SK-N-SH (cell line): Measurements from ENCODE around the gene MALRD1. TPM values are rescaled to one million over a fixed set of nuclear protein-coding genes. Genes with fewer than 3 reads are reported as not detected.

ENCODE experiments used
- CTCF ChIA-PET: fragments of 300-600, 350-600 bp; formaldehyde crosslinking; extraction: SDS; loops from one replicate; lab custom pipeline; 2021; lab: Yijun Ruan, JAX
- POLR2A ChIA-PET: fragments of 350-600 bp; sonication (Branson Sonifier 250); formaldehyde crosslinking; extraction: SDS; loops from one replicate; lab custom pipeline; 2020; ENCODE audit warnings: antibody characterized with exemption, inconsistent platforms; lab: Yijun Ruan, JAX
- DNase-seq: peaks from one replicate; pipeline ENCODE4 v3.0.0; 2012
- H2AFZ ChIP-seq: fragments of 200-600 bp; sonication (generic); 2 replicates; pipeline ENCODE4 v1.8.1; 2016; ENCODE audit warnings: antibody characterized with exemption, mild to moderate bottlenecking, low read depth
- H3F3A ChIP-seq: fragments of 200-600 bp; sonication (generic); replicated peaks from 2 replicates; pipeline ENCODE3; 2016; ENCODE audit warnings: antibody characterized with exemption, mild to moderate bottlenecking; ENCODE audit not compliant: insufficient read depth
- H3K27ac ChIP-seq, 2 experiments: fragments of 200-500 bp in 1 of 2; fragments of 200-600 bp in 1 of 2; sonication (Bioruptor generic) in 1 of 2; sonication (generic), shearing (Covaris generic) in 1 of 2; 2 replicates each; pipeline versions ENCODE4 v1.5.1 to v1.6.1; 2014 to 2016; ENCODE audit warnings: low read depth in 2 of 2, inconsistent platforms in 1 of 2, low read length in 1 of 2, mild to moderate bottlenecking in 1 of 2, mixed read lengths in 1 of 2
- H3K27me3 ChIP-seq: fragments of 200-600 bp; sonication (generic), shearing (Covaris generic); 2 replicates; pipeline ENCODE4 v1.6.1; 2016; ENCODE audit warnings: mixed run types; ENCODE audit not compliant: insufficient read depth
- H3K36me3 ChIP-seq, 2 experiments: fragments of 200-500 bp in 1 of 2; fragments of 200-600 bp in 1 of 2; sonication (Bioruptor generic) in 1 of 2; sonication (generic) in 1 of 2; replicated peaks in 1 of 2; 2 replicates each; pipeline versions ENCODE3 to v1.5.1; 2014 to 2016; ENCODE audit warnings: low read length in 1 of 2, mild to moderate bottlenecking in 1 of 2; ENCODE audit not compliant: insufficient read depth in 2 of 2, control insufficient read depth in 1 of 2
- H3K4me1 ChIP-seq, 2 experiments: fragments of 200-500 bp in 1 of 2; fragments of 200-600 bp in 1 of 2; sonication (Bioruptor generic) in 1 of 2; sonication (generic), shearing (Covaris generic) in 1 of 2; 2 replicates each; pipeline versions ENCODE4 v1.5.1 to v1.6.1; 2014 to 2016; ENCODE audit warnings: low read depth in 1 of 2, low read length in 1 of 2, mixed run types in 1 of 2; ENCODE audit not compliant: insufficient read depth in 2 of 2, control insufficient read depth in 1 of 2
- H3K4me2 ChIP-seq: fragments of 200-600 bp; sonication (generic), shearing (Covaris generic); 2 replicates; pipeline ENCODE4 v1.6.1; 2017; ENCODE audit warnings: mixed run types
- H3K4me3 ChIP-seq, 2 experiments: fragments of 200-500 bp in 1 of 2; fragments of 200-600 bp in 1 of 2; sonication (Bioruptor generic) in 1 of 2; sonication (generic), shearing (Covaris generic) in 1 of 2; 2 replicates each; pipeline versions ENCODE4 v1.5.1 to v1.8.1; 2014 to 2016; ENCODE audit warnings: low read depth in 2 of 2, inconsistent platforms in 1 of 2, low read length in 1 of 2, mild to moderate bottlenecking in 1 of 2, mixed read lengths in 1 of 2, moderate library complexity in 1 of 2
- H3K79me2 ChIP-seq: fragments of 200-600 bp; sonication (generic); 2 replicates; pipeline ENCODE4 v1.8.1; 2017; ENCODE audit warnings: mild to moderate bottlenecking; ENCODE audit not compliant: insufficient read depth
- H3K9ac ChIP-seq: fragments of 200-600 bp; sonication (generic); 2 replicates; pipeline ENCODE4 v1.6.1; 2017; ENCODE audit warnings: mixed run types
- H3K9me2 ChIP-seq: fragments of 200-600 bp; sonication (generic); 2 replicates; pipeline ENCODE4 v1.6.1; 2017; ENCODE audit warnings: mixed run types
- H3K9me3 ChIP-seq: fragments of 200-600 bp; sonication (generic); 2 replicates; pipeline ENCODE4 v1.6.1; 2017; ENCODE audit warnings: mixed run types, mild to moderate bottlenecking, moderate library complexity
- H4K20me1 ChIP-seq: fragments of 200-600 bp; sonication (generic); 2 replicates; pipeline ENCODE4 v1.6.1; 2017; ENCODE audit warnings: mild to moderate bottlenecking, mixed run types; ENCODE audit not compliant: insufficient read depth
- CHD2 ChIP-seq: fragments of 150-350 bp; IDR thresholded peaks from 2 replicates; pipeline ENCODE4 v1.6.1; 2018; ENCODE audit warnings: low read length; ENCODE audit not compliant: partially characterized antibody
- EP300 ChIP-seq, 2 experiments: IDR thresholded peaks; 2 replicates each; pipeline versions ENCODE4 v1.4.0 to v1.6.1; 2012; ENCODE audit warnings: borderline replicate concordance in 1 of 2, low read depth in 1 of 2, low read length in 1 of 2
- GABPA ChIP-seq: IDR thresholded peaks from 2 replicates; pipeline ENCODE4 v1.4.0; 2012; ENCODE audit warnings: low read depth, mild to moderate bottlenecking
- JUND ChIP-seq: IDR thresholded peaks from 2 replicates; pipeline ENCODE4 v1.4.0; 2012
- MEF2A ChIP-seq: IDR thresholded peaks from 2 replicates; pipeline ENCODE4 v1.4.0; 2012; ENCODE audit warnings: low read depth, borderline replicate concordance
- NFIC ChIP-seq: IDR thresholded peaks from 2 replicates; pipeline ENCODE4 v1.4.0; 2012; ENCODE audit warnings: borderline replicate concordance
- POLR2AphosphoS5 ChIP-seq: IDR thresholded peaks from 2 replicates; pipeline ENCODE4 v1.6.1; 2012; ENCODE audit warnings: low read depth, low read length
- RAD21 ChIP-seq: IDR thresholded peaks from 2 replicates; pipeline ENCODE4 v1.6.1; 2012; ENCODE audit warnings: mild to moderate bottlenecking, low read length
- RCOR1 ChIP-seq: fragments of 150-350 bp; IDR thresholded peaks from 2 replicates; pipeline ENCODE4 v1.6.1; 2017; ENCODE audit warnings: antibody characterized with exemption, low read length
- RFX5 ChIP-seq: IDR thresholded peaks from 2 replicates; pipeline ENCODE4 v1.6.1; 2012; ENCODE audit warnings: mild to moderate bottlenecking, improper control_type of control experiment, low read length
- SMC3 ChIP-seq: IDR thresholded peaks from 2 replicates; pipeline ENCODE4 v1.6.1; 2012; ENCODE audit warnings: low read depth, low read length, improper control_type of control experiment
- TAF1 ChIP-seq: IDR thresholded peaks from 2 replicates; pipeline ENCODE4 v1.6.1; 2012; ENCODE audit warnings: low read depth, mild to moderate bottlenecking, low read length, moderate library complexity, borderline replicate concordance
- TCF12 ChIP-seq: IDR thresholded peaks from 2 replicates; pipeline ENCODE4 v1.4.0; 2012
- TEAD4 ChIP-seq: IDR thresholded peaks from 2 replicates; pipeline ENCODE4 v1.4.0; 2012; ENCODE audit warnings: mild to moderate bottlenecking, borderline replicate concordance; ENCODE audit not compliant: insufficient read depth
- USF1 ChIP-seq: IDR thresholded peaks from 2 replicates; pipeline ENCODE4 v1.4.0; 2012; ENCODE audit warnings: low read depth, borderline replicate concordance
- YY1 ChIP-seq: IDR thresholded peaks from 2 replicates; pipeline ENCODE4 v1.4.0; 2012; ENCODE audit warnings: low read depth, mild to moderate bottlenecking
- ZBTB33 ChIP-seq: IDR thresholded peaks from 2 replicates; pipeline ENCODE4 v1.4.0; 2012; ENCODE audit warnings: low read depth, borderline replicate concordance
- WGBS: methylation state at CpG from one replicate; pipeline ENCODE4 v1.1.6; 2017; ENCODE audit warnings: low lambda C conversion rate; 5-methylcytosine and 5-hydroxymethylcytosine counted together
- polyA plus RNA-seq, 3 experiments: library from polyadenylated mRNA; depleted of rRNA; stranded (reverse); fragments of >200 nt; gene quantifications; 2 replicates each; pipeline ENCODE4 v1.2.3, GENCODE V29; 2012
- TF ChIP-seq, protein P1 (sequence below): fragments of 150-350 bp; IDR thresholded peaks from 2 replicates; pipeline ENCODE4 v1.6.1; 2016; ENCODE audit warnings: mild to moderate bottlenecking, low read depth, low read length
- TF ChIP-seq, protein P2 (sequence below): IDR thresholded peaks from 2 replicates; pipeline ENCODE4 v1.4.0; 2012; ENCODE audit warnings: low read depth
- TF ChIP-seq, protein P3 (sequence below): IDR thresholded peaks from 2 replicates; pipeline ENCODE4 v1.6.1; 2012; ENCODE audit warnings: mild to moderate bottlenecking, low read depth, low read length, moderate library complexity

The MALRD1 gene
- polyA plus RNA-seq, 1 of the 3 experiments (the other 2 are of a cell fraction) = not detected

GRCh38 chr10:19498393-19499290 is 450.0 kb downstream of the MALRD1 start:
- Histone ChIP-seq H3F3A (no peaks in the 10 kb centered on the region), H3K27ac (no peak overlapping the region), H3K9me3 (no peaks in the 10 kb centered on the region), H2AFZ (no peak overlapping the region), H4K20me1 (no peaks in the 10 kb centered on the region), H3K36me3 (no peaks in the 10 kb centered on the region), H3K4me2 (no peak overlapping the region), H3K27me3 (no peaks in the 10 kb centered on the region), H3K4me1 (no peaks in the 10 kb centered on the region; a peak in 1 of 4 replicates), H3K9me2 (no peaks in the 10 kb centered on the region), H3K4me3 (no peak overlapping the region), H3K79me2 (no peaks in the 10 kb centered on the region), H3K9ac (no peak overlapping the region)
- no peak for TF ChIP-seq TAF1
- no peak for TF ChIP-seq RCOR1
- TF ChIP-seq, protein P1, sequence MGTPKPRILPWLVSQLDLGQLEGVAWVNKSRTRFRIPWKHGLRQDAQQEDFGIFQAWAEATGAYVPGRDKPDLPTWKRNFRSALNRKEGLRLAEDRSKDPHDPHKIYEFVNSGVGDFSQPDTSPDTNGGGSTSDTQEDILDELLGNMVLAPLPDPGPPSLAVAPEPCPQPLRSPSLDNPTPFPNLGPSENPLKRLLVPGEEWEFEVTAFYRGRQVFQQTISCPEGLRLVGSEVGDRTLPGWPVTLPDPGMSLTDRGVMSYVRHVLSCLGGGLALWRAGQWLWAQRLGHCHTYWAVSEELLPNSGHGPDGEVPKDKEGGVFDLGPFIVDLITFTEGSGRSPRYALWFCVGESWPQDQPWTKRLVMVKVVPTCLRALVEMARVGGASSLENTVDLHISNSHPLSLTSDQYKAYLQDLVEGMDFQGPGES = no peak
- TF ChIP-seq MEF2A = no peak
- TF ChIP-seq, protein P2, sequence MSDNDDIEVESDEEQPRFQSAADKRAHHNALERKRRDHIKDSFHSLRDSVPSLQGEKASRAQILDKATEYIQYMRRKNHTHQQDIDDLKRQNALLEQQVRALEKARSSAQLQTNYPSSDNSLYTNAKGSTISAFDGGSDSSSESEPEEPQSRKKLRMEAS = no peak
- no peak for TF ChIP-seq JUND
- no peak for TF ChIP-seq GABPA
- no peak for TF ChIP-seq USF1
- no peak for TF ChIP-seq TEAD4
- TF ChIP-seq SMC3 = no peak
- no peak for TF ChIP-seq ZBTB33
- no peak for TF ChIP-seq RAD21
- TF ChIP-seq POLR2AphosphoS5 = no peak
- no peak for TF ChIP-seq RFX5
- TF ChIP-seq NFIC = no peak
- no peak for TF ChIP-seq TCF12
- TF ChIP-seq YY1 = no peak
- TF ChIP-seq, protein P3, sequence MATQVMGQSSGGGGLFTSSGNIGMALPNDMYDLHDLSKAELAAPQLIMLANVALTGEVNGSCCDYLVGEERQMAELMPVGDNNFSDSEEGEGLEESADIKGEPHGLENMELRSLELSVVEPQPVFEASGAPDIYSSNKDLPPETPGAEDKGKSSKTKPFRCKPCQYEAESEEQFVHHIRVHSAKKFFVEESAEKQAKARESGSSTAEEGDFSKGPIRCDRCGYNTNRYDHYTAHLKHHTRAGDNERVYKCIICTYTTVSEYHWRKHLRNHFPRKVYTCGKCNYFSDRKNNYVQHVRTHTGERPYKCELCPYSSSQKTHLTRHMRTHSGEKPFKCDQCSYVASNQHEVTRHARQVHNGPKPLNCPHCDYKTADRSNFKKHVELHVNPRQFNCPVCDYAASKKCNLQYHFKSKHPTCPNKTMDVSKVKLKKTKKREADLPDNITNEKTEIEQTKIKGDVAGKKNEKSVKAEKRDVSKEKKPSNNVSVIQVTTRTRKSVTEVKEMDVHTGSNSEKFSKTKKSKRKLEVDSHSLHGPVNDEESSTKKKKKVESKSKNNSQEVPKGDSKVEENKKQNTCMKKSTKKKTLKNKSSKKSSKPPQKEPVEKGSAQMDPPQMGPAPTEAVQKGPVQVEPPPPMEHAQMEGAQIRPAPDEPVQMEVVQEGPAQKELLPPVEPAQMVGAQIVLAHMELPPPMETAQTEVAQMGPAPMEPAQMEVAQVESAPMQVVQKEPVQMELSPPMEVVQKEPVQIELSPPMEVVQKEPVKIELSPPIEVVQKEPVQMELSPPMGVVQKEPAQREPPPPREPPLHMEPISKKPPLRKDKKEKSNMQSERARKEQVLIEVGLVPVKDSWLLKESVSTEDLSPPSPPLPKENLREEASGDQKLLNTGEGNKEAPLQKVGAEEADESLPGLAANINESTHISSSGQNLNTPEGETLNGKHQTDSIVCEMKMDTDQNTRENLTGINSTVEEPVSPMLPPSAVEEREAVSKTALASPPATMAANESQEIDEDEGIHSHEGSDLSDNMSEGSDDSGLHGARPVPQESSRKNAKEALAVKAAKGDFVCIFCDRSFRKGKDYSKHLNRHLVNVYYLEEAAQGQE = no peak
- no peak for TF ChIP-seq EP300 (IDR thresholded peaks at IDR 0.05; ENCODE audit: borderline replicate concordance in 1 of 2, low read depth in 1 of 2, low read length in 1 of 2)
- no peak for TF ChIP-seq CHD2
- POLR2A ChIA-PET = no interaction called here
- DNase-seq = no peak
- 8% methylated on average over 1 of the region's 1 CpG for WGBS
- CTCF ChIA-PET = interaction anchor here (0.6 kb wide), 1 partner anchor 208 kb away, joined by 3 read pairs; no protein-coding TSS in a partner anchor
